GM19438 (cell line): Measurements from ENCODE around the gene ARPP21.

Source experiments
- ATAC-seq: cut with Tn5 transposase; IDR thresholded peaks from one replicate; pipeline ENCODE4 v1.9.1; 2021; ENCODE audit warnings: low read depth; ENCODE audit not compliant: unreplicated experiment

ARPP21 gene

GRCh38 chr3:35641331-35641730, 2.0 kb downstream of the ARPP21 start:
- ATAC-seq: no peak

GRCh38 chr3:35641920-35642527, 2.7 kb downstream of the ARPP21 start:
- ATAC-seq: no peak

GRCh38 chr3:35643495-35643894, 4.2 kb downstream of the ARPP21 start:
- ATAC-seq: no peak

- no peak for ATAC-seq
These were observed 5.1 kb downstream of the ARPP21 start for GRCh38 chr3:35644451-35644850.

GRCh38 chr3:35645189-35645588, 5.9 kb downstream of the ARPP21 start:
- no peak for ATAC-seq

GRCh38 chr3:35646081-35646480, 6.8 kb downstream of the ARPP21 start:
- no peak for ATAC-seq

- ATAC-seq: no peak
These were observed 8.1 kb downstream of the ARPP21 start for GRCh38 chr3:35647461-35647860.

- no peak for ATAC-seq
These were observed 9.0 kb downstream of the ARPP21 start for GRCh38 chr3:35648347-35648746.

- no peak for ATAC-seq
These were observed 10.1 kb downstream of the ARPP21 start for GRCh38 chr3:35649405-35649804.

GRCh38 chr3:35651426-35651825, 12.1 kb downstream of the ARPP21 start:
- no peak for ATAC-seq

- no peak for ATAC-seq
These were observed 12.5 kb downstream of the ARPP21 start for GRCh38 chr3:35651851-35652250.

GRCh38 chr3:35653347-35653746, 14.0 kb downstream of the ARPP21 start:
- ATAC-seq: no peak

- ATAC-seq: no peak
These were observed 15.2 kb downstream of the ARPP21 start for GRCh38 chr3:35654476-35654875.

- ATAC-seq: no peak
These were observed 19.4 kb downstream of the ARPP21 start for GRCh38 chr3:35658686-35659085.

GRCh38 chr3:35659768-35660167, 20.4 kb downstream of the ARPP21 start:
- ATAC-seq: no peak

GRCh38 chr3:35663471-35663870, 24.1 kb downstream of the ARPP21 start:
- ATAC-seq: no peak

GRCh38 chr3:35664460-35664919, 25.2 kb downstream of the ARPP21 start:
- peak; percentile 81 for ATAC-seq

GRCh38 chr3:35665390-35666055, 26.2 kb downstream of the ARPP21 start:
- no peak for ATAC-seq

GRCh38 chr3:35666888-35667287, 27.6 kb downstream of the ARPP21 start:
- ATAC-seq: no peak

GRCh38 chr3:35670408-35670965, 31.2 kb downstream of the ARPP21 start:
- no peak for ATAC-seq

GRCh38 chr3:35671483-35671882, 32.2 kb downstream of the ARPP21 start:
- no peak for ATAC-seq

- ATAC-seq: no peak
These were observed 33.7 kb downstream of the ARPP21 start for GRCh38 chr3:35673017-35673416.
